ENCODE data around the gene LIN28B.

LIN28B gene

GRCh38 chr6:105024803-105025202 lies 67.9 kb downstream of the LIN28B start:
- H3K4me3 ChIP-seq (replicated peaks; ENCODE audit: insufficient read depth, low read length), result no peak overlapping the region
- TF ChIP-seq GABPA (IDR thresholded peaks at IDR 0.05; ENCODE audit: low read depth), result no peak
- no peak for TF ChIP-seq POLR2AphosphoS5 (IDR thresholded peaks at IDR 0.05; ENCODE audit: low read depth)
- no peak for TF ChIP-seq CTCF (IDR thresholded peaks at IDR 0.05; ENCODE audit: insufficient read depth, low read length)
- no peak for TF ChIP-seq REST (IDR thresholded peaks at IDR 0.05; ENCODE audit: insufficient replicate concordance, low read depth)
- TF ChIP-seq SPI1 (IDR thresholded peaks at IDR 0.05; ENCODE audit: borderline replicate concordance, low read depth), result no peak

GRCh38 chr6:105028898-105029297 lies 72.0 kb downstream of the LIN28B start:
- DNase-seq (ENCODE audit: low read depth in 1 of 2, low spot score in 1 of 2), result no peak
- TF ChIP-seq SPI1 (IDR thresholded peaks at IDR 0.05; ENCODE audit: borderline replicate concordance, low read depth) (no peak), GABPA (IDR thresholded peaks at IDR 0.05; ENCODE audit: low read depth) (no peak), POLR2AphosphoS5 (IDR thresholded peaks at IDR 0.05; ENCODE audit: low read depth) (no peak), REST (IDR thresholded peaks at IDR 0.05; ENCODE audit: insufficient replicate concordance, low read depth) (no peak), CTCF (IDR thresholded peaks at IDR 0.05; ENCODE audit: insufficient read depth, low read length) (no peak)
- Histone ChIP-seq H3K27ac (replicated peaks) (no peak overlapping the region), H3K4me3 (replicated peaks; ENCODE audit: insufficient read depth, low read length) (no peak overlapping the region), H3K27me3 (ENCODE audit: insufficient read depth, poor library complexity, severe bottlenecking) (no peaks in the 10 kb centered on the region)

More at GRCh38 chr6:105024803-105025202, 67.9 kb downstream of the LIN28B start:
- Histone ChIP-seq H3K27ac (replicated peaks) (no peak overlapping the region), H3K27me3 (ENCODE audit: insufficient read depth, poor library complexity, severe bottlenecking) (no peaks in the 10 kb centered on the region)
- DNase-seq (ENCODE audit: low read depth in 1 of 2, low spot score in 1 of 2), result no peak

- H3K4me3 ChIP-seq (replicated peaks; ENCODE audit: insufficient read depth, low read length), result no peak overlapping the region
- TF ChIP-seq REST (IDR thresholded peaks at IDR 0.05; ENCODE audit: insufficient replicate concordance, low read depth), result no peak
- no peak for TF ChIP-seq SPI1 (IDR thresholded peaks at IDR 0.05; ENCODE audit: borderline replicate concordance, low read depth)
- TF ChIP-seq CTCF (IDR thresholded peaks at IDR 0.05; ENCODE audit: insufficient read depth, low read length), result no peak
- no peak for TF ChIP-seq POLR2AphosphoS5 (IDR thresholded peaks at IDR 0.05; ENCODE audit: low read depth)
- no peak for TF ChIP-seq GABPA (IDR thresholded peaks at IDR 0.05; ENCODE audit: low read depth)
- no peaks in the 10 kb centered on the region for H3K27me3 ChIP-seq (ENCODE audit: insufficient read depth, poor library complexity, severe bottlenecking)
- H3K27ac ChIP-seq (replicated peaks), result no peak overlapping the region
- no peak for DNase-seq (ENCODE audit: low read depth in 1 of 2, low spot score in 1 of 2)
Observed at GRCh38 chr6:105029581-105029980, 72.7 kb downstream of the LIN28B start.
